ENCODE data around the gene RFK.

DNA sequence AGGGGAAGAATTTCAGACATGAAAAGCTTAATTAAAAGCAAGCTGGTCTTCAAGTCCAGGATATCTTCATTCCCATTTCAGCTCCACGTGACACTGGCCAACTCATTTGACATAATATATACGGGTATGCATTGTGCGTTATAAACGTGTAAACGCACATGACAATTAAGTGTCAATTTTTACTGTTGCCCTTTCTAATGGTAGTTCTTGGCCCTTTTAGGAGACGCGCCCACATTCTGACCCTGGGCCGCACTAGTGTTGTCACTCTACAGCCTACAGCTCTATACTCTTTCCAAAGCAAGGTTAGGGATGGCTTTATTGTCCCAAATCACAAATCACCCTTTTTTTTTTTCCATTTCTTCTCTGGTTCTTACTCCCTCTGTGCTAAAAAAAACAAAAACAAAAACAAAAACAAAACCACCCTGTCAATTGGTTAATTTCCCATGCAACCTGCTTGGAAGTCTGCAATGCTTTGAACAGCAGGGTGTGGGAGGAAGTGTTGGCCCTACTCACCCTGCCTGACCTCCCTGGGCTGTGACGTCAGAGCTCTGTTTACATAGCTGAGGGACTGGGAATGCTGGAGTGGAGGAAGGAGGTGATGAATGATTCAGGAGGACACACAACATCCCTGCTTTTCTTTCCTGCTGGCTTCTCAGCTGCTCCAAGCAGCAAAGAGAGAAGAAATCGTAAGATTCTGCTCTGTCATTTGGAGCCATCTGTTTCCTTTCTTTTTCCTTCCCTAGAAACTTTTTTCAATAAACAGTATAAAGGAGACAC, 19.3 kb downstream of the RFK start:
- TF ChIP-seq POLR2A (IDR thresholded peaks at IDR 0.05) (no peak), CTCF (IDR thresholded peaks at IDR 0.05) (no peak), POLR2AphosphoS5 (IDR thresholded peaks at IDR 0.05) (peak; percentile 54)

Data from gastroesophageal sphincter (tissue), 3 donors.